Measurements from ENCODE around the gene SDHA. TPM values are rescaled to one million over a fixed set of nuclear protein-coding genes. Genes with fewer than 3 reads are reported as not detected.

Gene SDHA
- total RNA-seq, 6 experiments from 2014 or later = 92.5 to 114 (median 109) TPM

DNA sequence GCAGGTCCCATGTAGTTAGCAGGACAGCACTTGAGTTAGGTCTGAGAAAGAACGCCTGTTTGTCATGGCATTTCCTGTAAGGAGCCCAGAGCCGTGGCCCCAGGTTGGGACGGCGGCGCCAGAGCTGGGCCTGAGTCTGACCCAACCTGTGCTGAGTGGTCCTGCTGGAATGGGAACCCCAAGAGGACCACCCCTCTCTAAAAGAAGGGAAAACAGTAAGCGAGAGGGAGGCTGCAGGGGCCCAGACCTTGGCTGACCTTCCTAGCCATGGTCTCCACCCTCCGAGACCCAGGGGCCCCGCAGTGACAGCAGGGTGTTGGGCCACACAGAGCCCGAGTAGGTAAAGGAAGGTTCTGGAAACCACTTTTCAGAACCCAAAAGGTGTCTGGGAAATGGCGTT lies 28.6 kb upstream of the SDHA start:
- Mint-ChIP-seq H3K27ac (no peak overlapping the region), H3K4me1 (ENCODE audit: low read depth) (peaks cover 8% of the 10 kb centered on the region; the same call in 1 of the 2 replicates), H3K9me3 (no peaks in the 10 kb centered on the region), H3K27me3 (ENCODE audit: insufficient read depth) (peaks cover 8% of the 10 kb centered on the region), H3K36me3 (ENCODE audit: low read depth) (no peaks in the 10 kb centered on the region), H3K4me3 (no peak overlapping the region)
- TF ChIP-seq, protein P1, sequence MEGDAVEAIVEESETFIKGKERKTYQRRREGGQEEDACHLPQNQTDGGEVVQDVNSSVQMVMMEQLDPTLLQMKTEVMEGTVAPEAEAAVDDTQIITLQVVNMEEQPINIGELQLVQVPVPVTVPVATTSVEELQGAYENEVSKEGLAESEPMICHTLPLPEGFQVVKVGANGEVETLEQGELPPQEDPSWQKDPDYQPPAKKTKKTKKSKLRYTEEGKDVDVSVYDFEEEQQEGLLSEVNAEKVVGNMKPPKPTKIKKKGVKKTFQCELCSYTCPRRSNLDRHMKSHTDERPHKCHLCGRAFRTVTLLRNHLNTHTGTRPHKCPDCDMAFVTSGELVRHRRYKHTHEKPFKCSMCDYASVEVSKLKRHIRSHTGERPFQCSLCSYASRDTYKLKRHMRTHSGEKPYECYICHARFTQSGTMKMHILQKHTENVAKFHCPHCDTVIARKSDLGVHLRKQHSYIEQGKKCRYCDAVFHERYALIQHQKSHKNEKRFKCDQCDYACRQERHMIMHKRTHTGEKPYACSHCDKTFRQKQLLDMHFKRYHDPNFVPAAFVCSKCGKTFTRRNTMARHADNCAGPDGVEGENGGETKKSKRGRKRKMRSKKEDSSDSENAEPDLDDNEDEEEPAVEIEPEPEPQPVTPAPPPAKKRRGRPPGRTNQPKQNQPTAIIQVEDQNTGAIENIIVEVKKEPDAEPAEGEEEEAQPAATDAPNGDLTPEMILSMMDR (IDR thresholded peaks at IDR 0.05) = no peak
- no peak for DNase-seq

DNA sequence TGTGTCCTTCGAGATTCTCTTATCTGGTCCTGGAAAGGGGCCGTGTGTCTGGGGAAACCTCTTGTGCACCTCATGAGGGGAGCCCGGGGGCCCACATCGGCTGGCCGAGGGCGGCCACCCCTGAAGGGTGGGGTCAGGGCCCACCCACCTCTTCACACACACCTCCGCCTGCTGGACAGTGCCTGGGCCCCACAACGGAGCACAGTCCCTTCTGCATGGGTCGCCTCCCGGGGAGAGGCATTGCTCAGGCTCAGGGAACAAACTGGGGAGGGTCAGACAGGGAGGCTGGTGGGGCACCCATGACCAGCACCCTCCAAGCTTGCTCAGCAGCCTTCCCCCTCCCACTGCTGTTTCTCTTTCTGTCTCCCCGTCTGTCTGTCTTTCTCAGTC lies 28.1 kb upstream of the SDHA start:
- no peaks in the 10 kb centered on the region for H3K36me3 Mint-ChIP-seq (ENCODE audit: low read depth)
- TF ChIP-seq, protein P1 (IDR thresholded peaks at IDR 0.05) = no peak
- peaks cover 6% of the 10 kb centered on the region for H3K27me3 Mint-ChIP-seq (ENCODE audit: insufficient read depth)
- H3K9me3 Mint-ChIP-seq = no peaks in the 10 kb centered on the region
- no peak for DNase-seq
- no peak overlapping the region for H3K4me3 Mint-ChIP-seq
- peaks cover 8% of the 10 kb centered on the region; the same call in 1 of the 2 replicates for H3K4me1 Mint-ChIP-seq (ENCODE audit: low read depth)
- no peak overlapping the region for H3K27ac Mint-ChIP-seq

DNA sequence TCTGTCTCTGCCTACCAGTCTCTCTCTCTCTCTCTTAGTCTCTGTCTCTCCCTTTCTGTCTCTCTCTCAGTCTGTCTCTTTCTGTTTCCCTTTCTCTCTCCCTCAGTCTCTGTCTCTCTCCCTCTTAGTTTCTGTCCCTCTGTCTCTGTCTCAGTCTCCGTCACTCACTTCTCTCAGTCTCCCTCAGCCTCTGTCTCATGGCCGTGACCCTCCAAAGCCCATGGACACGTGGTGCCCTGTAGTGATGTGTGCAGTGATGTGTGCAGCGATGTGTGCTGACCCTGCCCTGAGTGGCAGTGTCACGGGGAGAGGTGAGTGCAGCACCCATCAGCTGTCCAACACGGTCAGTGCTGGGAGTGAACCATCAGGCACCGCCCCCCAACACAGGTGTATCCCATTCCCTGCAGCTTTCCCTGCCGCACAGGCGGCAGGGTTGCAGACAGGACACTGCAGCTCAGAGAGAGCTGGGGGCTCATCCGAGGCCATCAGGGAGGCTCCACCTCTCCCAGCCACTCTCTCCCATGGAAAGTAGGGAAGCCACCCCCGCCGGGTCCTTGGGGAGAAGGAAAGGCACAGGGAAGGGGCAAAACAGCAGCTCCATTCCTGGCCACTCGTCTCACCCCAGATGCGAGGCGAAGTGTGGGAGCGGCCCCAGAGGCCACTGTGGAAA lies 27.6 kb upstream of the SDHA start:
- Mint-ChIP-seq H3K27ac (no peak overlapping the region), H3K9me3 (no peaks in the 10 kb centered on the region), H3K27me3 (ENCODE audit: insufficient read depth) (peaks cover 9% of the 10 kb centered on the region), H3K4me3 (no peak overlapping the region), H3K4me1 (ENCODE audit: low read depth) (peaks cover 8% of the 10 kb centered on the region; the same call in 1 of the 2 replicates), H3K36me3 (ENCODE audit: low read depth) (no peaks in the 10 kb centered on the region)
- DNase-seq = no peak
- TF ChIP-seq, protein P1 (IDR thresholded peaks at IDR 0.05) = no peak

DNA sequence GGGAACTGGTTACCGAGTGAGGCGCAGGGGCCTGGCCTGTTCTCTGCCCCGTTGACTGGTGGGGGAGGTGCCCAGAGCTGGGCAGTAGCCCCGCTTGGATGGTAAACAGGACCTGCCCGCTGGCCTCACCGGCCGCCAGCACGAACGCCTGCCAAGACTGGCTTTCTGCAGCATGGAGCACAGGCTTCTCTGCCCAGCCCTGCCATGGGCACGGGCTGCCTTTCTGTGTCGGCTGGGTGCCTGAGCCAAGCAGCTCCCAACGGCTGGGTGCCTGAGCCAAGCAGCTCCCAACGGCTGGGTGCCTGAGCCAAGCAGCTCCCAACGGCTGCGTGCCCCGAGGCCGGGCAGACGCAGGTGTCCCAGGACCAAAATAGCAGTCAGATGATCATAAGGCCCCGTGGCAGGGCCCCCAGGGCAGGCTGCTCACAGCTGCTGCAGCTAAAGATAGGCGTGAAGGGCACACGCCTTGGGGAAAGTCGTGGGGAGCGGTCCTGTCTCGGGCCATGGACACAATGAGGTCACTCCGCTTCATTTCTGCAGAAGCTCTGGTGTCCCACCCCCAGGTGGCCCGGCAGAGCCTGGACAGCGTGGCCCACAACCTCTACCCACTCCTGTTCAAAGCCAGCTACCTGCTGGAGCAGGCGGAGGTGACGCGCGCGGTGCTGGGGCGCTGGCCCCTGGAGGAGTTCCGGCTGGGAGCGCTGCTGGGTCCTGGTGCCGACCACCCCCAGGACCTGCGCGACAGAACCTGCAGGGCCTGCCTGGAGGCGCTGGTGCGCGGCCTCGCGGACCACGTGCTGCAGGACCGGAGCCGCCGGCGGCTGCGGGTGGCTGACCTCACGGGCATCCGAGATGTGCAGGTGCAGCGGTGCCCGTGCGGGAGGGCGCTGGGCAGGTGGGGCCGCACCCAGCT lies 26.8 kb upstream of the SDHA start, which contains the start of gene LRRC14B:
TSS of gene LRRC14B (plus strand) at position 460 of the 913 bp plus-strand sequence. CDS start at position 504, 44 bp downstream.
- Mint-ChIP-seq H3K4me3 (no peak within 1 kb of the TSS), H3K36me3 (ENCODE audit: low read depth) (no peaks in the 10 kb centered on the region), H3K27me3 (ENCODE audit: insufficient read depth) (peaks cover 11% of the 10 kb centered on the region), H3K9me3 (no peaks in the 10 kb centered on the region), H3K4me1 (ENCODE audit: low read depth) (peaks cover 8% of the 10 kb centered on the region; the same call in 1 of the 2 replicates), H3K27ac (no peak within 1 kb of the TSS)
- DNase-seq = no peak
- TF ChIP-seq, protein P1 (IDR thresholded peaks at IDR 0.05) = no peak

DNA sequence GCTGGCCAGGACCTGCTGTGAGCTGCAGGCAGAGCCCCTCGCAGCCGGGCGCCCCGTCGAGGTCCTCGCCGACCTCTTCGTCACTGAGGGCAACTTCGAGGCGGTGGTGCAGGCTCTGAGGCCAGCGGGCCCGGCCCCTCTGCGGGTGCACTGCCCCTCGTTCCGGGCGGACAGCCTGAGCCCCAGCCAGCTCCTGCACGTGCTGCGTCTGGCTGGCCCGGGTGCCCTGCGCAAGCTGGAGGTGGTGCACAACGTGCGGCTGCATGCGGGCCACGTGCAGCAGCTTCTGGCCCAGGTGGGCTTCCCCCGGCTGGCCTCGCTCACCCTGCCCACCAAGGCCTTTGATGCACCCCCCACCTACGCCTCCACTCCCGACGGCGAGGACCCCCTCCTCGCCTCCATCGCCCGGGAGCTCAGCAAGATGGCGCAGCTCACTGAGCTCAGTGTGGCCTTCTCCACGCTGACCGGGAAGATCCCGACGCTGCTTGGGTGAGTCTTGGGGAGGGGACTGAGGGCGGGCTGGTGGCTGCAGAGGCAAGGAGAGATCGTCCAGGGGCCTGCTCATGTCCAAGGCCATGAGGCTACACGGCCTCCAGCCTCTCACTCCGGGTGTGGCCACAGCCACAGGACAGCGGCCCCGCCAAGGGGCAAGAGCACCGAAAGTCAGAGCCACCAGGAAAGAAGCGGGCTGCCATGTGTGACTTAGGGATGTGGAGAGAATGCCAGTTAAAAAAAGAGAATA lies 26.0 kb upstream of the SDHA start:
- H3K36me3 Mint-ChIP-seq (ENCODE audit: low read depth) = no peaks in the 10 kb centered on the region
- H3K4me3 Mint-ChIP-seq = no peak overlapping the region
- H3K4me1 Mint-ChIP-seq (ENCODE audit: low read depth) = peaks cover 8% of the 10 kb centered on the region; the same call in 1 of the 2 replicates

More for the DNA sequence above, 26.0 kb upstream of the SDHA start:
- Mint-ChIP-seq H3K27me3 (ENCODE audit: insufficient read depth) (peaks cover 11% of the 10 kb centered on the region), H3K27ac (no peak overlapping the region), H3K9me3 (no peaks in the 10 kb centered on the region)
- DNase-seq = no peak
- TF ChIP-seq, protein P1 (IDR thresholded peaks at IDR 0.05) = no peak

Measured in HFFc6 (cell line).